HG03520 (cell line): Measurements from ENCODE around the gene TAS2R40.
"Not testable (repeated sequence)": the region's sequence is repeated elsewhere in the genome, so short reads cannot be mapped to it uniquely, and the experiment has no call there.

Experiments used
- ATAC-seq: cut with Tn5 transposase; IDR thresholded peaks from one replicate; pipeline ENCODE4 v1.9.1; 2021; ENCODE audit warnings: mild to moderate bottlenecking, moderate library complexity; ENCODE audit not compliant: unreplicated experiment

Gene TAS2R40

DNA sequence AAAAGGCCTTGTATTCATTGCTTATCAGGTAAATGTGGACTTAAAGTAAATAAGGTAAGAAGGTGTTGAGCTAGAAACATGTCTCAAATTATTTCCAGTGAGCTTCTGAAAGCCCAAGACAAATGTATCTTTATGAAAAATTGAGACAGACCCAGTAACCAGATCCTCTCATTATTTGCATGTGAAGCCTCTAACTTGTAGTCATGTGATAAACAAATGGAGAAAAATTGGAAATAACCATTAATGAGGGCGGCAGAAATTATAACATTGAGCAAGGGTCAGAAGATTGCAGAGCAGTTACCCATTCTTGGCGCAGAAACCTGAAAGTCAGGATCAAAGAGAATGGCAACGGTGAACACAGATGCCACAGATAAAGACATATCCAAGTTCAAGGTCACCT is at the start of gene TAS2R40:
TAS2R40 (plus strand) TSS at position 301 of the 400 bp plus-strand sequence; CDS start at position 343, 42 bp downstream.
- no peak for ATAC-seq

DNA sequence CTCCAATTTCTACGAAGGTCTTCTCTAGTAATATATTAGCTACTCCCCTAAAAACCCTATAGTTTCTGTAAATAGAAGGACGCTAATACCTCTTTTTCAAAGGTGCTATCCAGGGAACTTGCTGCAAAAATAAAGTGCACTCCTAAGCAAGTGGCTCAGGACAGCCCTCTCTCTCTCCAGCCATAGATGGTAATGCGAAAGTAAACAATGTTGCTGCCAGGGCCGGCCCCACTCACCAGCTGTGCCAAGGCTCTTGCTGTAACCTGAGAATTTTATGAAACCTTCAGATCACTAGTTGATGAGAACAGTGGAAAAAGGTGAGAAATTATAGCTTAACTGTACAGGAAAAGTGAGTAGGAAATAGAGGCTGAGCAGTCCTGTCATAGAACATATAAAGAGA is 49.5 kb upstream of the TAS2R40 start:
- no peak for ATAC-seq

DNA sequence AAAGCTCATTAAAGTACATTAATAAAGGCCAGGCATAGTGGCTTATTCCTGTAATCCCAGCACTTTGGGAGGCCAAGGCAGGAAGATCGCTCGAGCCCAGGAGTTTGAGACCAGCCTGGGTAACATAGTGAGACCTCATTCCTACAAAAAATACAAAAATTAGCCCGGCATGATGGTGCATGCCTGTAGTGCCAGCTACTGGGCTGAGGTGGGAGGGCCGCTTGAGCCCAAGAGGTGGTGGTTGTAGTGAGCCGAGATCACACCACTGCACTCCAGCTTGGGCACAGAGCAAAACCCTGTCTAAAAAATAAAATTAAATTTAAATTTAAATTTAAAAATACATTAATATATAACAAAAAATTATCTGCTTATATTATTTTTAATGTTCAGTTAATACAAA is 45.7 kb upstream of the TAS2R40 start:
- ATAC-seq, result no peak

DNA sequence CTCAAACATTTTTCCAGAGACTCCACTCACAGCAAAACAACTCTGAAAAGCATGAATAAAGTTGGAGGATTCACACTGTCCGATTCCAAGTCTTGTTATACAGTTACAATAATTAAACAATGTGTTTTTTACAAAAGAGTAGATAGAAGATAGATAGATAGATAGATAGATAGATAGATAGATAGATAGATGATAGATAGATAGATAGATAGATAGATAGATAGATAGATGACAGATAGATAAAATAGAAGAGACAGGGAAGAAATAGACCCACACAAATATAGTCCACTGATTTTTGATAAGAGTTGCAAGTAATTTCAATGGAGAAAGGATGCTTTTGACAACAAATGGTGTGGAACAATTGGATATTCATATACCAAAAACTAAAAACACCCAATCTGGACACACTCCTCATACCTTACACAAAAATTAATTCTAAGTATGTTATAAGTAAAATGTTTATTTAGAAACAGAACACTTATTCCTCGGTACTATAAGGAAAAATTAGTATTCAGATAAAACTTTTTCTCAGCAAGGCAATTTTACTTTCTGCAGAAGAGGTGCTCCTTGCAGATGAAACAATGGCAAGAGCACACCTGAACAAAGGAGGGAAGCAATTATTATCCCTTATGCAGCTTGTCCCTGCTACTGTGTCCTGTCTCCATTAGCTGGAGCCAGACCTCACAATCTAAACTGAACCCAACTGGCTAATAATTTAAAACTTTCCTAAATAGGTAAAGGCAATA is 44.3 kb upstream of the TAS2R40 start:
- ATAC-seq, result no peak

DNA sequence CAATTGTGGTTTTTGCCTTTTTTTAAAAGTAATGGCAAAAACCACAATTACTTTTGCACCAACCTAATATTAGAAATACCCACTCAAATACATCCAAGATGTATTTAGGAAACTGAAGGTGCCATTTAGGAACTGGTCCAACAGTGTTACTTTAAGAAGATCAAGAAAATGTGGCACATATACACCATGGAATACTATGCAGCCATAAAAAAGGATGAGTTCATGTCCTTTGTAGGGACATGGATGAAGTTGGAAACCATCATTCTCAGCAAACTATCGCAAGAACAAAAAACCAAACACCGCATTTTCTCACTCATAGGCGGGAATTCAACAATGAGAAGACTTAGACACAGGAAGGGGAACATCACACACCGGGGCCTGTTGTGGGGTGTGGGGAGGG is 41.1 kb upstream of the TAS2R40 start:
- ATAC-seq, result not testable (repeated sequence)

DNA sequence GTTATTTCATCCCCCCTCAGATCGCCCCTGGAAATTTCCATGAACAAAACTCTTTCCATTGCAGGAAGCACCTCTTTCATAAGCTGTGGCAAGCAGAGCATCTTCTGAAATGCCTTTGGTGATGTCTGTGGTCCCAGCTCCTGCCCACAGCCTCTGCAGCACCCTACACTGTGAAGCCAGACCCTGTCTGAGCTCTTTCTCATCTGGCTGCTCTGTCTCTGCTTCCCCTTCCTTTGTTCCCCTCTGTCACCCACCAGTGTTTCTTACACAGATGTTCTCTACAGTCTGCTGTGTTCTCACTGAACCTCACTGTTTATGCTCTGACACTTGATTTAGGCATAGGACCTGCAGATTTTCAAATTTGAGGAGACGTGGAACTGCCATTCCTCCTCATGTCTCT is 40.5 kb upstream of the TAS2R40 start:
- no peak for ATAC-seq

DNA sequence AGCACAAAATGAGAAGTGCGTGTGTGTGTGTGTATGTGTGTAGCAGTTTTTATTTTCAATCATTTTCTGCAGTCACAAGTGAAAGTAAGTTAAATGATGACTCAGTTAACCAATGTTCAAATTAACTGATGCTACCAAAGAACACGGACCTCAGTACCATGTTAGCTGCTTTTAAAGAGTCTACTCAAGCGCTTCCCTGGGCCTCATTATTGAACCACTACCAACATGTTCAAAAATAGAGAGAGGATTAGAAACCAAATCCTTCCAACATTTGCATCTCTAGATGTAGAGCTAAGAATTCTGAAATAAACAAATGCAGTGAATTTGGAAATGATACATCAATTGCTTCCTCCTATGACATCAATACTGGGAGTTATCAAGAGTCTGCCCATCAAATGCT is 38.8 kb upstream of the TAS2R40 start, which contains the start of gene TAS2R39:
TAS2R39 (plus strand) TSS at position 396 of the 400 bp plus-strand sequence; CDS start at position 396, 0 bp downstream.
- ATAC-seq, result no peak

DNA sequence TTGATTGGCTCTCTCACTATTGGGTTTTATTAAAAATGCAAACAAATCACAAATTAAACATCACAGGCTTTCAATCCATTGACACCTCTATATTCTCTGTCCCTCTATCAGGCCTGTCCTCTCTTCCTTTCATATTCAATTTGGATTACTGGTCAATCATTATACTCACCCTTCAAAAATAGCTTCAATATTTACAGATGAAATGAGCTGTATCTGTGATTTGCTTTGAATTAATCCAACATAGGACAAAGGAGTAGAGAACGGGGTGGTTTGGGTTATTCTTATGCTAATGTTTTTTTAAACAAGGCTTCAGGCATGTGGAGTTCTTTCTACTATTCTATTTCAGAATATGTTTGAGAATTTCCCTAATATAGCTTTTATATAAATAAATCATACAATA is 36.3 kb upstream of the TAS2R40 start:
- ATAC-seq, result no peak

DNA sequence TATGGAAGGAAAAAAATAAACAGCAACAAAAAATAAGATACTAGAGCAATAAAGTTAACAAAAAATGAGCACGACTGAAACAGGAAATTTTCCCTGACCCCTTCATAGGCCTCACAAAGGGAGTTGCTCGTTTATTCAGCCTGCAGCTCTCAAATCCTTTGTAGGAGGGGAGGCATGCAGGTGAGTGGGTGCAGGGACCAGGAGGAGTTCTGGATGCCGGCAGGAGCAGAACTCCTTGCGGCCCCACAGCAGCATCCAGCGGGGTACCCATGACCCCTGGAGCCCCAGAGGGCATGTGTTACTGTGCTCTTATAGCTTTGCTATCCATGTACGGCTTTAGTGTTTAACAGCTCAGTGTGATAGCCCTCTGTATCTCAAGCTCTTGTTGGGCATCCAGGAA is 32.8 kb upstream of the TAS2R40 start:
- ATAC-seq, result no peak

DNA sequence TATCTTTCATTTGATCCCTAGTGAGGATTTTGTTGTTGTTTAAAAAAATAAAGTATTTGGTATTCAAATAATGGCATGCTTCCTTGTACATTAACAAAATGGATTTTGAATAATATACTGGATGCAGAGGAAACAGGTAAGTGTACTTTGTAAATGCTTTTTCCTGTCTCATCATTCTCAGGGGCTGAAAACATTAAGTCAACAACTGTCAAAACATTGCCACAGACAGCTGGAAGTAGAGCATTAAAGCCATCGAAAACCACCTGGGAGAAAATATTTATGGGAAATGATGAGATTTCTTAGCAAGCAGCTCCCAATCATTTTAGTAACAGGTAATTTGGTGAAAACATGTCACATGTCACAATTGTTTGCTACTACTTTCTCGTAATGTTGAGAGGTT is 28.0 kb upstream of the TAS2R40 start:
- ATAC-seq, result no peak

DNA sequence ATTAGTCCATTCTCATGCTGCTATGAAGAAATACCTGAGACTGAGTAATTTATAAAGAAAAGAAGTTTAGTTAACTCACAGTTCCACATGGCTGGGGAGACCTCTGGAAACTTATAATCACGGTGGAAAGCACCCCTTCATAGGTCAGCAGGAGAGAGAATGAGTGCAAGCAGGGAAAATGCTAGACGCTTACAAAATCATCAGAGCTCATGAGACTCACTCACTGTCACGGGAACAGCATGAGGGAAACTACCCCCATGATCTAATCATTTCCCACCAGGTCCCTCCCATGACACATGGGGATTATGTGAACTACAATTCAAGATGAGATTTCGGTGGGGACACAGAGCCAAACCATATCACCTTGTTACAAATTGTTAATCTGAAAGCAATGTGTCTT is 22.8 kb upstream of the TAS2R40 start:
- no peak for ATAC-seq

DNA sequence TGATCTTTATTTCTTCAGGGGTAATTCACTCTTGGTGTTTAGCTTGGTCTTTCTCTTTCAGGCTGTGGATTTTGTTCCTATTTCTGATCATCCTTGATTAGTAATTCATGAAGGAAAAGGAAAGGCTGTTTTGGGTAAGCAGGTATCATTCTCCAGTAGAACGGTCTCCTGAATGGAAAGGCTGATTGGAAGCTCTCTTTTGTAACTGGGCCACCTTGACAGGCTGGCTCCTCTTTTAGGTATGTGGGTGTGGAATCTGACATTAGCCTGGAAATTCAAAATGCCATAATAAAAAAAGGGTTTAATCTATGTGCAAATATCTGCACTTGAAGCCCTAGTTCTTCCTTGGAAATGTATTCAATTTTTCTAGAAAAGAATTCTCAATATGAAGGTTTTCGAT is 19.7 kb upstream of the TAS2R40 start:
- ATAC-seq, result no peak

DNA sequence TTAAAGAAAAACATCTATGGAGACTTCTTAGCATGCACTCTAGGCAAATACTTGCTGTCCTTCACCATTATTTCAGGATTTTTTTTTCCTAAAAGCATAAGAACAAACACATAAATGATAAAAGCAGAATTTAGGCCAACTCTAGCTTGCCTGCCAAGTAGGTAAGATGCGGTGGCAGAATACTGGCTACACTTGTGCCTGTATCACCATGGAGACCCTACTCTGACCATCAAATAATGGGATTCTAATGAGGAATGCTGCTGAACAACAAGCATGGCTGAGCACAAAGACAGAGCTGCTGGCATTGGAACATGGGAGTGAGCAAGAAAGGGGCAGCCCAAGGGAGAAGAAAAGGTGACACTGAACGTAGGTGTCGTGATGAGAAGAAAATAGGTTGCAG is 18.5 kb upstream of the TAS2R40 start:
- ATAC-seq, result no peak

DNA sequence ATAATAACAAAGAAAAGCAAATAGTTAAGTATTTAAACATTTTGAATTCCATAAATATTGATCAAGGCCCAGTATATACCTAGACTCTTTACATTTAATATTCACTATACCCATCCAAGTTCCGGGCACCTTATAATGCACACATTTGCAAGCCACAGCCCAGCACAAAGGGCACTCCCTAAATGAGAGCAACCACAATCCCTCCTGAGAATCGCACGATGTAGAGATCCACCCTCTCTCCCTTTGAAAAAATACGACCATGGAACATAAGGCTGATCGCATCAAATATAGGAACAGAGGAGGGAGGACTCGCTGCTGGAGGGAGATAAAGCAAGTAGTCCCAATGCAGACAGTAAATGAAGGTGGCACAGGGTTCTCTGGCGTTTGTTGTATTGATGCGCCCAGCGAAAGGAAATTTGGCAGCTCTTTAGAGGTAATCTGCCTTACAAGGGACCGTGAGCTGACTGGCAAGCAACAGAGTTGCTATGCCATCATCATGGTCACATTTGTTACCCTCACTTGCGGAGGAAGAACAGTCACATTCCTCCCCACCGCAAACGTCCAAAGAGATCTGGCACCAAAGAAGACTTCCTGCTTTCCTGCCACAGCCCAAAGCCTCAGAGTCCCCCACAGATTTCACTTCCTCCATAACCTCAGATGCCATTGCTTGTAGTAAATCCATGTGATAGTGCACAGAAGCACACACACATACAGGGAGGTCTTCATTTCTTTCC is 16.1 kb upstream of the TAS2R40 start:
- ATAC-seq, result no peak

DNA sequence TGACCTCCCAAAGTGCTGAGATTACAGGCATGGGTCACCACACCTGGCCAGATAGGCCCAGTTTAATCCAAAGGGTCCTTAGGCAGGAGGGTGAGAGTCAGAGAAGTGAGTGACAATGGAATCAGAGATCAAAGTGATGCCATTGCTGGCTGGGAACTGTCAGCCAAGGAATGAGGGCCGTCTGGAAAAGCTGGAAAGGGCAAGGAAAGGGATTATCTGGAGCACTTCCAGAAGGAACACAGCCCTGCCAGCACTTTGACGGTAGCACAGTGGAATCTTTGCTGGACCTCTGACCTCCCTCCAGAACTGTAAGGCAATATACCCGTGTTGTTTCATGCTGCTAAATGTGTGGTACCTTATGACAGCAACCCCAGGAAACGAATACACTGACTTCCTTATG is 11.3 kb upstream of the TAS2R40 start:
- no peak for ATAC-seq

DNA sequence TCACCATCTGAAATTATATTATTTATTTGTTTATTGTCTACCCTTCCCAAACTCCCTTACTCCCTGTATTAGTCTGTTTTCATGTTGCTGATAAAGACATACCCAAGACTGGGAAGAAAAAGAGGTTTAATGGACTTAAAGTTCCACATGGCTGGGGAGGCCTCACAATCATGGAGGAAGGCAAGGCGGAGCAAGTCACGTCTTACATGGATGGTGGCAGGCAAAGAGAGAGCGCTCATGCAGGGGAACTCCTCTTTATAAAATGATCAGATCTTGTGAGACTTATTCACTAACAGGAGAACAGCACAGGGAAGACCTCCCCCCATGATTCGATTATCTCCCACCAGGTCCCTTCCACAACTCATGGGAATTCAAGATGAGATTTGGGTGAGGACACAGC is 8.4 kb upstream of the TAS2R40 start:
- ATAC-seq, result not testable (repeated sequence)

DNA sequence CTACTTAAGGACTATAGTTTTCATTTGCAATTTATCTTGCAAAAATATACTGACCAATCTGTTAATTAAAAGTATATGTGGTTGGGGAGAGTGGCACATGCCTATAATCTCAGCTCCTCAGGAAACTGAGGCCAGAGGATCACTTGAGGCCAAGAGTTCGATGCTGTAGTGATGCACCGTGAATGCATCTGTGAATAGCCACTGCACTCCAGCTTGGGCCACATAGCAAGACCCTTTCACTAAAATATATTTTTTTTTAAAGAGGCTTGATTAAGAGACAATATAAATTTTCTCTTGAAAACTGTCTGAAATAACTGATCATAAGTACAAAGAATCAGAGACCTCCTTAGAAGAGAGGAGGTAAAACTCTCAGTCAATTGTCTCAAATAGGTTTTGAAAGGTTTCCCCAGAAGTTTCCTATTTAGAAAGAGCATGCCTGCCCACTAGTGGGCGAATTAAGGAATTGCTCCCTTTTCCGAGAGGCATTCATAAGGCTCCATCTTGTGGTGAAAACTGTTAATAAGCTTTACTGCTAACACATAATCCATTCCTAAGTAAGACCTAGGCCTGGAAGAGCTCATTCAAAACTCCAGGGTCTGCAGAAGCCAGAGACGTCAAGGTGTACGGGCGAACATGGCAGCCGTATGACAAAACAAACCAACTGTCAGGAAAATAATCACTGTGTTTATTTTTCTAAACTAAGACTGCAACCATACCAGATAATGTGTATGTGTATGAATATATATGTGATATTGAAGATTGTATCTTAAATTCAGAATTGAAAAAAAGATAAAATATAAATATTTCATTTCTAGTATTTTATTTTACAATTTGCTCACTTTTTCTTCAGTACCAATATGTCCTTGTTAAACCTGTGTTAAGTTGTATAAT is 6.8 kb upstream of the TAS2R40 start:
- peak; percentile 81 for ATAC-seq

DNA sequence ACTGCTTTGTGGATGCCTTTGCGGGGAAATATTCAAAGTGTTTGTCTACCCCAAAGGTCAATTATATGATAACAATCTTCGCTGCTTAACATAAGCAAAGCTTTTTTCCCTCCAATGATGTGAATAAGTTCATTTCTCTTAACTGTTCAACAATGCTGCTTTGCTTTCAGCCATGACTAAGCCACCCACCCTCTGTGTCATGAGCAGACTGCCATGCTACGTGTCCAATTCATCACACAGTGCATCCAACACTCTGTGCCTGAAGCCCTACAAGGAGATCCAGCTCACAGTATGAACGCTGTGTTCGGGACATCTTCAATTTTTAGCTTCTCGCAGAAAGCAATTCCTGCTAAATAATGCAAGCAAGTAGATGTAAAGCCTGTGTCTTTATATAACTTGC is 5.7 kb upstream of the TAS2R40 start:
- ATAC-seq, result no peak

DNA sequence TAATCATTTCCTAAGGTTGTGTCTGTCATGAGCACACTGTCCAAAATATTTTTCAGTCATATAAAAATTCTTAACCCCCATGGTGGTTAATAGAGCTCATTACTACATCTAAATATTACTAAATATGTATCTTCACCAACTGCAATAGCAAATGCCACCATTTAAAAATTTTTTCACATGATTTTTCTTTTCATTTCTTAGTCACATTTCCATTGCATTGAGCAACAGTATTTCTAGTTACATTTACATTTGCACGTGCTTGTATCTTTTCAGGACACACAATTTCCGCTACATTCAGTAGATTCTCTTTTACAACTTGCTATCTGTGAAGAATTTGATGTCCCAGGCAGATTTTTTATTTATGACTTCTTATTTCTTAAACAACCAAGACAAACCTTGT is 5.2 kb upstream of the TAS2R40 start:
- no peak for ATAC-seq

DNA sequence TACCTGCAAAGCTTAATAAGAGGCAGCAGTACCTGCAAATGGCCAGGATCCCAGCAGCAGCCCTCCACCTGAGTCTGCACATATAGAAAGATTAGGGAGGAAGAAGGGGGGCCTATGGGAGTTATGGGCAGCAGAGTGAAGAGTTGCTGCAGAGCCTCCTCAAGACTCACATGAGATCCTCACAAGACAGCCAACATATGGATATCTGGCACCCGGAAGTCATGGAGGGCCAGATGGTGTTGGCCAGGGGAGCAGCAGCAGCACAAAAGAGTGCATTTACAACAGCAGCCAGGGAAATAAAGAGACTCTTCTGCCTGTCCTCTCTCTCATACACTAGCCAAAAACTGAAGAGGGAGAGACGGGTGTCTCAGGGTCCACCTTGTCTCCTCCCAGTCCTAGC is 4.0 kb upstream of the TAS2R40 start:
- no peak for ATAC-seq

DNA sequence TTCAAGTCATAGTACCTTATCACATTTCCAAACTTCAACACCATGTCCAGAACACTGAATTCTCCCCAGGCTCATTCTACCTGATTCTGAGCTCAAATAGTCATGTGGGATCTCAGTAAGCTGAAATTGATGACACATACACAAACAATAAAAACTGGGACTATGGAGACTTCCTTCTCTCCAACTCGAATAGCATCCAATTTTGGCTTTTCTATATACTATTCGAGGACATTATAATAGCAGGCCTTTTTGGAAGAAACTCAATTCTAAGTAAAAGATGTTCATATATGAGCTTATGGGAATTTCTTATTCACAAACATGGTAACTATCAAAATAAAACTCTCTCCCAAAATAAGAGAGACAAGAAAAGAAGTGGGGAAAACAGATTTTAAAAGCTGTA is 551 bp upstream of the TAS2R40 start:
- no peak for ATAC-seq
